Right lobe of liver (tissue), 4 donors: ENCODE results near the gene CAMKK2.

Source experiments
- POLR2A ChIP-seq: fragments of 450-650 bp; IDR thresholded peaks from one replicate; pipeline ENCODE4 v1.6.1; 2017; ENCODE audit warnings: antibody characterized with exemption, mild to moderate bottlenecking
- TF ChIP-seq, protein P1 (sequence below), 4 donors: fragments of 200-600 bp in 3 of 4; fragments of 450-650 bp in 1 of 4; IDR thresholded peaks; one replicate each; pipeline versions ENCODE4 v1.5.1 to v1.8.0; 2016 to 2022; ENCODE audit warnings: antibody characterized with exemption in 4 of 4, mild to moderate bottlenecking in 2 of 4
- donor health status: DM: no; HTN: no; CAD: no.
- donor health status: DM: no; HTN: no; CAD: no.
- donor health status: DM: no; HTN: yes; CAD: no.

- TF ChIP-seq, protein P1, sequence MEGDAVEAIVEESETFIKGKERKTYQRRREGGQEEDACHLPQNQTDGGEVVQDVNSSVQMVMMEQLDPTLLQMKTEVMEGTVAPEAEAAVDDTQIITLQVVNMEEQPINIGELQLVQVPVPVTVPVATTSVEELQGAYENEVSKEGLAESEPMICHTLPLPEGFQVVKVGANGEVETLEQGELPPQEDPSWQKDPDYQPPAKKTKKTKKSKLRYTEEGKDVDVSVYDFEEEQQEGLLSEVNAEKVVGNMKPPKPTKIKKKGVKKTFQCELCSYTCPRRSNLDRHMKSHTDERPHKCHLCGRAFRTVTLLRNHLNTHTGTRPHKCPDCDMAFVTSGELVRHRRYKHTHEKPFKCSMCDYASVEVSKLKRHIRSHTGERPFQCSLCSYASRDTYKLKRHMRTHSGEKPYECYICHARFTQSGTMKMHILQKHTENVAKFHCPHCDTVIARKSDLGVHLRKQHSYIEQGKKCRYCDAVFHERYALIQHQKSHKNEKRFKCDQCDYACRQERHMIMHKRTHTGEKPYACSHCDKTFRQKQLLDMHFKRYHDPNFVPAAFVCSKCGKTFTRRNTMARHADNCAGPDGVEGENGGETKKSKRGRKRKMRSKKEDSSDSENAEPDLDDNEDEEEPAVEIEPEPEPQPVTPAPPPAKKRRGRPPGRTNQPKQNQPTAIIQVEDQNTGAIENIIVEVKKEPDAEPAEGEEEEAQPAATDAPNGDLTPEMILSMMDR (IDR thresholded peaks at IDR 0.05), result no peak
- TF ChIP-seq POLR2A, result no peak
These were observed 49.5 kb downstream of the CAMKK2 start for GRCh38 chr12:121246893-121247557.
